NCI-H1092 (cell line): ENCODE measurements around the gene SLC19A2.

Experiments
- DNase-seq: peaks from one replicate; lab custom pipeline; 2025; lab: John Stamatoyannopoulos, UW

SLC19A2 gene

GRCh38 chr1:169475806-169476387, 9.8 kb downstream of the SLC19A2 start:
- DNase-seq: no peak

GRCh38 chr1:169474302-169474995, 11.3 kb downstream of the SLC19A2 start:
- no peak for DNase-seq

GRCh38 chr1:169473347-169473746, 12.4 kb downstream of the SLC19A2 start:
- DNase-seq: no peak

- DNase-seq: no peak
Measured at GRCh38 chr1:169472738-169473137, 13.0 kb downstream of the SLC19A2 start.

- no peak for DNase-seq
Measured at GRCh38 chr1:169468982-169469381, 16.8 kb downstream of the SLC19A2 start.

- peak; percentile 12 for DNase-seq
Measured at GRCh38 chr1:169466259-169467230, 19.2 kb downstream of the SLC19A2 start.

- DNase-seq: no peak
Measured at GRCh38 chr1:169465281-169465680, 20.5 kb downstream of the SLC19A2 start.

GRCh38 chr1:169462385-169462784, 23.4 kb downstream of the SLC19A2 start:
- DNase-seq: no peak

- DNase-seq: no peak
Measured at GRCh38 chr1:169461390-169462000, 24.2 kb downstream of the SLC19A2 start.

- DNase-seq: no peak
Measured at GRCh38 chr1:169460191-169460833, 25.4 kb downstream of the SLC19A2 start.

GRCh38 chr1:169457443-169457842, 28.3 kb downstream of the SLC19A2 start:
- no peak for DNase-seq

- no peak for DNase-seq
Measured at GRCh38 chr1:169456029-169456428, 29.7 kb downstream of the SLC19A2 start.

- no peak for DNase-seq
Measured at GRCh38 chr1:169452921-169453320, 32.8 kb downstream of the SLC19A2 start.

GRCh38 chr1:169451218-169451824, 34.4 kb downstream of the SLC19A2 start:
- DNase-seq: no peak

GRCh38 chr1:169443923-169444322, 41.8 kb downstream of the SLC19A2 start:
- no peak for DNase-seq

GRCh38 chr1:169427081-169427641, 58.6 kb downstream of the SLC19A2 start, which contains the start of gene CCDC181:
CCDC181 (minus strand) TSS chr1:169427474; CDS start chr1:169424927, 2,547 bp downstream.
- DNase-seq: peak; percentile 97

- DNase-seq: no peak
Measured at GRCh38 chr1:169426174-169426705, 59.5 kb downstream of the SLC19A2 start.

- DNase-seq: no peak
Measured at GRCh38 chr1:169421309-169421708, 64.4 kb downstream of the SLC19A2 start.

GRCh38 chr1:169414952-169415351, 70.8 kb downstream of the SLC19A2 start:
- DNase-seq: no peak
